C4-2B (cell line): ENCODE results near the gene MTHFD2L.

ENCODE experiments used
- ZFX ChIP-seq: fragments of 450-650 bp; IDR thresholded peaks from 2 replicates; pipeline ENCODE4 v1.6.1; 2017
- TF ChIP-seq, protein P1 (sequence below): fragments of 450-650 bp; conservative IDR thresholded peaks from 2 replicates; pipeline ENCODE4 v1.5.1; 2017; ENCODE audit warnings: mild to moderate bottlenecking

GRCh38 chr4:74108457-74109115 lies 49.3 kb upstream of the MTHFD2L start:
- TF ChIP-seq, protein P1, sequence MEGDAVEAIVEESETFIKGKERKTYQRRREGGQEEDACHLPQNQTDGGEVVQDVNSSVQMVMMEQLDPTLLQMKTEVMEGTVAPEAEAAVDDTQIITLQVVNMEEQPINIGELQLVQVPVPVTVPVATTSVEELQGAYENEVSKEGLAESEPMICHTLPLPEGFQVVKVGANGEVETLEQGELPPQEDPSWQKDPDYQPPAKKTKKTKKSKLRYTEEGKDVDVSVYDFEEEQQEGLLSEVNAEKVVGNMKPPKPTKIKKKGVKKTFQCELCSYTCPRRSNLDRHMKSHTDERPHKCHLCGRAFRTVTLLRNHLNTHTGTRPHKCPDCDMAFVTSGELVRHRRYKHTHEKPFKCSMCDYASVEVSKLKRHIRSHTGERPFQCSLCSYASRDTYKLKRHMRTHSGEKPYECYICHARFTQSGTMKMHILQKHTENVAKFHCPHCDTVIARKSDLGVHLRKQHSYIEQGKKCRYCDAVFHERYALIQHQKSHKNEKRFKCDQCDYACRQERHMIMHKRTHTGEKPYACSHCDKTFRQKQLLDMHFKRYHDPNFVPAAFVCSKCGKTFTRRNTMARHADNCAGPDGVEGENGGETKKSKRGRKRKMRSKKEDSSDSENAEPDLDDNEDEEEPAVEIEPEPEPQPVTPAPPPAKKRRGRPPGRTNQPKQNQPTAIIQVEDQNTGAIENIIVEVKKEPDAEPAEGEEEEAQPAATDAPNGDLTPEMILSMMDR, result no peak
- TF ChIP-seq ZFX, result no peak
